AG09319 (cell line): ENCODE results near the gene CSNK1G3.

Experiments
- DNase-seq: peaks from one replicate; pipeline ENCODE4 v3.0.0-alpha.2; 2010; ENCODE audit warnings: low read depth; ENCODE audit errors: extremely low read depth
- CTCF ChIP-seq: IDR thresholded peaks from 2 replicates; pipeline ENCODE4 v1.5.1; 2011; ENCODE audit warnings: low read depth, mild to moderate bottlenecking, inconsistent platforms, low read length, moderate library complexity

Gene CSNK1G3

GRCh38 chr5:123502120-123502519 is 9.9 kb upstream of the CSNK1G3 start:
- TF ChIP-seq CTCF = no peak
- DNase-seq = no peak

- TF ChIP-seq CTCF = no peak
- DNase-seq = no peak
Observed at GRCh38 chr5:123503299-123503698, 8.7 kb upstream of the CSNK1G3 start.

DNA sequence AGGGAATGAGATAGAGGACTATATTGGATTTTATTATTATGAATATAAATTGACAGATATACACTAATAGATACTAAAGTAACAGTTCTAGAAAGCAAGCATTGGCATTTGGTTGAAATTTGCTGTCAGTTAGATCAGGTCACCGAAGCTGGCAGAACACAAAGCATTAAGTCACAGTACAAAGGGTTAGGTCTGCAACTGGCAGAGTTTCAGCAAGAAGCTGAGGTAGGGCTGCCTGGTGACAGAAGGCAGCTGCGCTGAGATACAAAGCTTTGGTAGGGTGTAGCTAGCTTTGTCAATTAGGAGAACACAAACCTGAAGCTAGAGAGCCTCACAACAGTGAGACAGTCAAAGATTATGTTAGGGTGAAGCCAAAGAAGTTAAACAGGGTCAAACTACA is 6.3 kb upstream of the CSNK1G3 start:
- no peak for TF ChIP-seq CTCF
- no peak for DNase-seq

DNA sequence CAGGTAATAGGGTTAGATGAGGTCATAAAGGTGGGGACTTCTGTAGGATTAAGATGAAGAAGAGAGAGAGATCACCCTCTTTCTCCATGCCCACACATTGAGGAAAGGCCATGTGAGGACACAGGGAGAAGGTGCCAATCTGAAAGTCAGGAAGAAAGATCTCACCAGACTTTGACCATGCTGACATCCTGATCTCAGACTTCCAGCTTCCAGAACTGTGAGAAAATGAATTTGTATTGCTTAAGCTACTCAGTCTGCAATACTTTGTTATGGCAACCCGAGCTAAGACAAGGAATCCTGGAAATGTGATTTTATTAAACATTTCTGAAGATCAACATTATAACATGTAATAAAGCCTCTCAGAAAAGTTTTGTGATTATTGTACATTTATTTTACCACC is 3.5 kb upstream of the CSNK1G3 start:
- no peak for TF ChIP-seq CTCF
- DNase-seq = no peak

GRCh38 chr5:123511290-123511647 is 708 bp upstream of the CSNK1G3 start:
- no peak for DNase-seq
- no peak for TF ChIP-seq CTCF

- no peak for DNase-seq
- TF ChIP-seq CTCF = no peak
Observed at GRCh38 chr5:123512611-123513461, 859 bp downstream of the CSNK1G3 start.

GRCh38 chr5:123514615-123515355 is 2.8 kb downstream of the CSNK1G3 start:
- no peak for TF ChIP-seq CTCF
- DNase-seq = no peak
